Smooth muscle cell of trachea (primary cell): ENCODE data around the gene FAM234A. TPM values are rescaled to one million over a fixed set of nuclear protein-coding genes. Genes with fewer than 3 reads are reported as not detected.

ENCODE experiments used
- total RNA-seq: library from RNA; depleted of rRNA; stranded (reverse); fragments of >200 nt; gene quantifications from 2 replicates; pipeline ENCODE4 v1.2.1, GENCODE V29; 2014

FAM234A gene, protein sequence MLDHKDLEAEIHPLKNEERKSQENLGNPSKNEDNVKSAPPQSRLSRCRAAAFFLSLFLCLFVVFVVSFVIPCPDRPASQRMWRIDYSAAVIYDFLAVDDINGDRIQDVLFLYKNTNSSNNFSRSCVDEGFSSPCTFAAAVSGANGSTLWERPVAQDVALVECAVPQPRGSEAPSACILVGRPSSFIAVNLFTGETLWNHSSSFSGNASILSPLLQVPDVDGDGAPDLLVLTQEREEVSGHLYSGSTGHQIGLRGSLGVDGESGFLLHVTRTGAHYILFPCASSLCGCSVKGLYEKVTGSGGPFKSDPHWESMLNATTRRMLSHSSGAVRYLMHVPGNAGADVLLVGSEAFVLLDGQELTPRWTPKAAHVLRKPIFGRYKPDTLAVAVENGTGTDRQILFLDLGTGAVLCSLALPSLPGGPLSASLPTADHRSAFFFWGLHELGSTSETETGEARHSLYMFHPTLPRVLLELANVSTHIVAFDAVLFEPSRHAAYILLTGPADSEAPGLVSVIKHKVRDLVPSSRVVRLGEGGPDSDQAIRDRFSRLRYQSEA
- 66.8 and 71.5 TPM in 2 replicates for total RNA-seq

GRCh38 chr16:234468-235305 is at the start of gene FAM234A:
FAM234A (plus strand) TSS chr16:234821; CDS start chr16:254414, 19,593 bp downstream.

DNA sequence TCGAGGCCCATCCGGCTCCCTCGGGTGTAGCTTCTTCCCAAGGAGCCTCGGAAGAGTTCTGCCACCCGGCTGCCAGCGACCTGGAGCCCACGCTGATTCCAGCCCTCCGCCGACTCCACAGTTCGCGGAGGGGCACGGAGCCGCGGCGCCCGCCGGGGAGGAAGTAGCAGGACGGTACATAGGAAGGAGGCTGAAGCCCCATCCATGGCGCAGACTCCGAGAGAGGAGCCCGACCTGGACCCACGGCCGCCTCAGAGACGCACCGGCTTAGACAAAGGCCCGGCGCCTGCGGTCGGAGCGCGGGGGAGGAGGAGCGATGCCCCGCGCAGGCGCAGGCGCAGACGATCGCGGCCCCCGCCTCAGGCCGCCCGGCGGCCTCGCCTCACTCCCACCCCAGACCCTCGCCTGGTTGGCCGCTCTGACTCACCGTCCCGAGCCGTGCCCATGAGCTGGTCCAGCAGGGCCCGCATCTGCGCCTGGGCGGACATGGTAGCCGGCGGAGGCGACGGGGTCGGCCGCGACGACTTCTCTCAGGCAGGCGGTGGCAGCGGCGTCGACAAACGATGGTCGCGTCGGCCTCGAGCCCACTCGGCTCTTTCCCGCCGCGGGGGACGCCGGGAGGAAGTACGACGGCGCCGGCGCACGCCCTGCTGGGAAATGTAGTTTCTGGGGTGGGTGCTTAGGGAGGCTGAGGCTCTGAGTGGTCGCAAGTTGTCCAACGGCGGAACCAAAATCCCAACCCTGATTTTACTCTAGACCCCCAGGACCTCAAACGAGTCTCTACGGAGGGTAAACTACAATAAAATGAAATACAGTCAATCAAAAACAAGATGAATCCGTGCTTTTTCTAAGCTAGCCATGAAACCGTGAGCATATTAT is 5.5 kb upstream of the FAM234A start, which contains the start of gene LUC7L:
Gene LUC7L (minus strand): TSS at position 598 of the 879 bp plus-strand sequence. CDS start 110 bp downstream, at position 488.

GRCh38 chr16:275786-276232 is 41.2 kb downstream of the FAM234A start, which contains the start of gene RGS11:
RGS11 (minus strand) TSS chr16:275944; CDS start chr16:275911, 33 bp downstream.

GRCh38 chr16:280552-280951 is 45.9 kb downstream of the FAM234A start, which contains the start of gene ARHGDIG:
ARHGDIG (plus strand) TSS chr16:280591; CDS start chr16:280681, 90 bp downstream.

GRCh38 chr16:283033-283805 is 48.6 kb downstream of the FAM234A start, which contains the start of gene PDIA2:
PDIA2 (plus strand) TSS chr16:283164; CDS start chr16:283170, 6 bp downstream.

Other genes with a start within 250 kb of the FAM234A start
- gene POLR3K, start 181.2 kb upstream of the FAM234A start, total RNA-seq, result 2.0 and 3.6 TPM in 2 replicates
- gene SNRNP25, start 181.0 kb upstream of the FAM234A start, total RNA-seq, result 21.3 and 37.1 TPM in 2 replicates
- gene RHBDF1, start 162.2 kb upstream of the FAM234A start, total RNA-seq, result 60.1 and 80.1 TPM in 2 replicates
- gene MPG, start 156.6 kb upstream of the FAM234A start, total RNA-seq, result 220 and 355 TPM in 2 replicates
- 20.5 and 22.4 TPM in 2 replicates for gene NPRL3, start 96.1 kb upstream of the FAM234A start, total RNA-seq
- gene HBZ, start 82.2 kb upstream of the FAM234A start, total RNA-seq, result not detected in 2 replicates
- gene HBM, start 68.8 kb upstream of the FAM234A start, total RNA-seq, result not detected in 2 replicates
- gene HBA2, start 61.9 kb upstream of the FAM234A start, total RNA-seq, result 0.44 and 0.83 TPM in 2 replicates
- not detected in 2 replicates for gene HBA1, start 58.1 kb upstream of the FAM234A start, total RNA-seq
- not detected in 2 replicates for gene HBQ1, start 54.4 kb upstream of the FAM234A start, total RNA-seq
- 33.6 and 48.4 TPM in 2 replicates for gene LUC7L, start 5.4 kb upstream of the FAM234A start, total RNA-seq
- gene RGS11, start 41.1 kb downstream of the FAM234A start, total RNA-seq, result 1.9 and 10.6 TPM in 2 replicates
- 0.73 and 0.99 TPM in 2 replicates for gene ARHGDIG, start 45.8 kb downstream of the FAM234A start, total RNA-seq
- gene PDIA2, start 48.3 kb downstream of the FAM234A start, total RNA-seq, result not detected in 2 replicates
- 15.4 and 29.3 TPM in 2 replicates for gene AXIN1, start 117.9 kb downstream of the FAM234A start, total RNA-seq
- gene MRPL28, start 135.7 kb downstream of the FAM234A start, total RNA-seq, result 75.9 and 105 TPM in 2 replicates
- gene PGAP6, start 147.2 kb downstream of the FAM234A start, total RNA-seq, result 50.9 and 88.8 TPM in 2 replicates
- 56.7 and 109 TPM in 2 replicates for gene NME4, start 162.4 kb downstream of the FAM234A start, total RNA-seq
- 17.9 and 43.8 TPM in 2 replicates for gene DECR2, start 167.1 kb downstream of the FAM234A start, total RNA-seq
- 20.8 and 30.6 TPM in 2 replicates for gene RAB11FIP3, start 190.8 kb downstream of the FAM234A start, total RNA-seq